Measurements from ENCODE around the gene ANKRD40. TPM values are rescaled to one million over a fixed set of nuclear protein-coding genes. Genes with fewer than 3 reads are reported as not detected.
A peak's percentile ranks its signal among the peaks of the same experiment; 100 is the strongest.

ANKRD40 gene
- total and polyA plus RNA-seq, 4 donors = 6.2 to 15.1 (median 9.7) TPM

DNA sequence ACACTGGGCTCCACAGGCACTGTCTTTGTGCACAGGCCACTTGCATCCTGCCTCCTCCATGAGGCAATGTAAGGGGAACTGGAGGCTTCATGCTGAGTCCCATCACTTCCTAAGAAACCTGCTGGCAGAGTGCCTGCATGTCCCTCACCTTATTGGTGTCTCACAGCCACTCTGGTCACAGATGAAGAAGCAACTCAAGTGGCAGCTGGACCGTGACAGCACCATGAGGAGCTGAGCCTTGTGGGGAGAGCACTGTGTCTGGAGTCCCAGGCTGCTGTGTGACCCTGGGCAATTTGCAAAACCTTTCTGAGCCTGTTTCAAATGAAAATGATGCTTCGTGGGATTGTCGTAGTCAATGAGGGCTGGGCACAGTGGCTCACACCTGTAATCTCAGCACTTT lies 19.5 kb downstream of the ANKRD40 start:
- peak overlapping the region in 1 of 2 donors; percentile 10 for H3K27ac ChIP-seq (ENCODE audit: low read depth in 1 of 2, low read length in 2 of 2)
- no peak for TF ChIP-seq RXRA (IDR thresholded peaks at IDR 0.05)
- no peak overlapping the region for H3K9ac ChIP-seq (ENCODE audit: low read depth in 1 of 2, low read length in 2 of 2)
- no peaks in the 10 kb centered on the region for H3K9me3 ChIP-seq (ENCODE audit: control insufficient read depth in 4 of 4, low read length in 3 of 4)
- H3K27me3 ChIP-seq (ENCODE audit: control insufficient read depth in 4 of 4, insufficient read depth in 4 of 4, low read length in 3 of 4) = no peaks in the 10 kb centered on the region
- H3K4me3 ChIP-seq (ENCODE audit: low read depth in 1 of 3, low read length in 3 of 3) = no peak overlapping the region
- peaks cover 0 to 4% (median 1%) of the 10 kb centered on the region in 4 donors for H3K36me3 ChIP-seq (ENCODE audit: control insufficient read depth in 4 of 4, insufficient read depth in 3 of 4, low read depth in 1 of 4, low read length in 3 of 4)
- 95% methylated on average over 3 of the region's 3 CpGs for WGBS
- peaks cover 43 to 89% (median 81%) of the 10 kb centered on the region in 4 donors for H3K4me1 ChIP-seq (ENCODE audit: control insufficient read depth in 4 of 4, insufficient read depth in 4 of 4, low read length in 3 of 4)
- DNase-seq (ENCODE audit: low spot score) = no peak

DNA sequence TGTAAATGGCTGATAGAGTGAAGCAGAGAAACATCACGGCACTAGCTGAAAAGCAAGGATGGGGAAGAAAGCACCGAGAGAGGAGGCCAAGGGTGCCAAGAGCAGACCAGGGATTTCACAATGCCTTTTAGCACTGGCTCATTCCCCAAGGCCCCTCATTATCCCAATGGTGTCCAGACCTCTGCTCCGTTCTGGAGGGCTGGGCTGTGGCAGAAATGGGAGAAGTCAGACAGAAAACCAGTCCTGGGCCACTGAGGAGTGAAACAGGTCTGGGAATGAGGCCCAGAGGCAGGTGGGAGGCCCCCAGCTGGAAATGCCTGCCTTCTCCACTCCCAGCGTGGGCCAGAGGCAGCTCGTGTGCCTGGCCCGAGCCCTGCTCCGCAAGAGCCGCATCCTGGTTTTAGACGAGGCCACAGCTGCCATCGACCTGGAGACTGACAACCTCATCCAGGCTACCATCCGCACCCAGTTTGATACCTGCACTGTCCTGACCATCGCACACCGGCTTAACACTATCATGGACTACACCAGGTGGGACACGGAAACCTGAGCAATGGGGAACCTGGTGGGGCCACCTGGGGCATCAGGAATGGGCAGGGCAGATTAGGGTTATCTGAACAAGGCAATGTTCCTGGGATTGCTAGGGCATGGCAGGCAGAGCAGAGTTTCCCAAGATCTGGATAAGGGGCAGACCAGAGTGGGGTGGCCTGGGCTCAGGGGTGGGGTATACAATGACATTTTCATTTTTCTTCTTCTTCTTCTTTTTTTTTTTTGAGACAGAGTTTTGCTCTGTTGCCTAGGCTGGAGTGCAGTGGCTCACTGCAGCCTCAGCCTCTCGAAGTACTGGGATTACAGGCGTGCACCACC lies 20.3 kb downstream of the ANKRD40 start:
- 86% methylated on average over 16 of the region's 16 CpGs for WGBS
- Histone ChIP-seq H3K9me3 (ENCODE audit: control insufficient read depth in 4 of 4, low read length in 3 of 4) (no peaks in the 10 kb centered on the region), H3K27me3 (ENCODE audit: control insufficient read depth in 4 of 4, insufficient read depth in 4 of 4, low read length in 3 of 4) (no peaks in the 10 kb centered on the region), H3K4me1 (ENCODE audit: control insufficient read depth in 4 of 4, insufficient read depth in 4 of 4, low read length in 3 of 4) (peaks cover 42 to 87% (median 79%) of the 10 kb centered on the region in 4 donors), H3K27ac (ENCODE audit: low read depth in 1 of 2, low read length in 2 of 2) (peak overlapping the region; percentile 85 to 94), H3K36me3 (ENCODE audit: control insufficient read depth in 4 of 4, insufficient read depth in 3 of 4, low read depth in 1 of 4, low read length in 3 of 4) (peaks cover 0 to 4% (median 1%) of the 10 kb centered on the region in 4 donors), H3K4me3 (ENCODE audit: low read depth in 1 of 3, low read length in 3 of 3) (no peak overlapping the region), H3K9ac (ENCODE audit: low read depth in 1 of 2, low read length in 2 of 2) (no peak overlapping the region)
- TF ChIP-seq TAF1 (conservative IDR thresholded peaks at IDR 0.05) (no peak), MAX (IDR thresholded peaks at IDR 0.05) (no peak), RXRA (IDR thresholded peaks at IDR 0.05) (no peak), JUND (IDR thresholded peaks at IDR 0.05) (no peak), GABPA (IDR thresholded peaks at IDR 0.05 in 1 of 2, conservative IDR thresholded peaks at IDR 0.05 in 1 of 2) (no peak)
- TF ChIP-seq, protein P1, sequence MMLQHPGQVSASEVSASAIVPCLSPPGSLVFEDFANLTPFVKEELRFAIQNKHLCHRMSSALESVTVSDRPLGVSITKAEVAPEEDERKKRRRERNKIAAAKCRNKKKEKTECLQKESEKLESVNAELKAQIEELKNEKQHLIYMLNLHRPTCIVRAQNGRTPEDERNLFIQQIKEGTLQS (IDR thresholded peaks at IDR 0.05) = no peak
- no peak for DNase-seq (ENCODE audit: low spot score)

- 38% methylated on average over 14 of the region's 14 CpGs for WGBS
- Histone ChIP-seq H3K4me3 (ENCODE audit: low read depth in 1 of 3, low read length in 3 of 3) (no peak overlapping the region), H3K9ac (ENCODE audit: low read depth in 1 of 2, low read length in 2 of 2) (peak overlapping the region in 1 of 2 donors; percentile 15), H3K4me1 (ENCODE audit: control insufficient read depth in 4 of 4, insufficient read depth in 4 of 4, low read length in 3 of 4) (peaks cover 40 to 81% (median 73%) of the 10 kb centered on the region in 4 donors), H3K36me3 (ENCODE audit: control insufficient read depth in 4 of 4, insufficient read depth in 3 of 4, low read depth in 1 of 4, low read length in 3 of 4) (peaks cover 0 to 4% (median 1%) of the 10 kb centered on the region in 4 donors), H3K9me3 (ENCODE audit: control insufficient read depth in 4 of 4, low read length in 3 of 4) (no peaks in the 10 kb centered on the region), H3K27ac (ENCODE audit: low read depth in 1 of 2, low read length in 2 of 2) (peak overlapping the region; percentile 85 to 94), H3K27me3 (ENCODE audit: control insufficient read depth in 4 of 4, insufficient read depth in 4 of 4, low read length in 3 of 4) (no peaks in the 10 kb centered on the region)
- no peak for DNase-seq (ENCODE audit: low spot score)
- TF ChIP-seq NR2F2 (IDR thresholded peaks at IDR 0.05) (no peak), RAD21 (IDR thresholded peaks at IDR 0.05) (peak; percentile 62 to 68), REST (IDR thresholded peaks at IDR 0.05) (peak; percentile 75), GABPA (IDR thresholded peaks at IDR 0.05 in 1 of 2, conservative IDR thresholded peaks at IDR 0.05 in 1 of 2) (peak in 1 of 2 donors; percentile 60), FOXA2 (IDR thresholded peaks at IDR 0.05) (peak; percentile 36), HNF4A (conservative IDR thresholded peaks at IDR 0.05) (peak; percentile 96 to 98), SP1 (IDR thresholded peaks at IDR 0.05) (peak; percentile 97), CTCF (IDR thresholded peaks at IDR 0.05; ENCODE audit: low read depth, low read length, missing input control) (no peak), HNF4G (IDR thresholded peaks at IDR 0.05) (peak; percentile 94), JUND (IDR thresholded peaks at IDR 0.05) (peak; percentile 99), YY1 (IDR thresholded peaks at IDR 0.05) (peak; percentile 93), MAX (IDR thresholded peaks at IDR 0.05) (peak; percentile 98), RXRA (IDR thresholded peaks at IDR 0.05) (peak; percentile 88 to 96), FOXA1 (IDR thresholded peaks at IDR 0.05) (no peak), EGR1 (IDR thresholded peaks at IDR 0.05; ENCODE audit: low read depth in 2 of 2) (peak in 1 of 2 donors; percentile 75)
- TF ChIP-seq, protein P1 (IDR thresholded peaks at IDR 0.05) = peak; percentile 99
Measured at GRCh38 chr17:50686494-50687199, 21.1 kb downstream of the ANKRD40 start.

Measured in liver (tissue), 9 donors.